Activated CD4-positive, alpha-beta T cell treated with anti-CD3 and anti-CD28 coated beads, Interleukin-2, amount 10 ng/mL, durations not matched to agents 7 days and 5 days (primary cell): Measurements from ENCODE around the gene TK2. TPM values are rescaled to one million over a fixed set of nuclear protein-coding genes. Genes with fewer than 3 reads are reported as not detected.
"Not testable (repeated sequence)": the region's sequence is repeated elsewhere in the genome, so short reads cannot be mapped to it uniquely, and the experiment has no call there.

Experiments
- CTCF ChIA-PET: fragments of 350-600 bp; sonication (Branson Sonifier 250); formaldehyde crosslinking; loops from one replicate; lab custom pipeline; 2021; ENCODE audit warnings: antibody characterized with exemption; lab: Charles Lee
- POLR2A ChIA-PET: fragments of 350-600 bp; sonication (Branson Sonifier 250); formaldehyde crosslinking; loops from one replicate; lab custom pipeline; 2021; ENCODE audit warnings: antibody characterized with exemption; lab: Charles Lee
- DNase-seq: peaks from one replicate; pipeline ENCODE4 v3.0.0-alpha.2; 2020
- H3K27ac Mint-ChIP-seq: one replicate; pipeline ENCODE4 v1.8.0; 2021; ENCODE audit warnings: mild to moderate bottlenecking, moderate library complexity, mixed read lengths
- H3K27me3 Mint-ChIP-seq: one replicate; pipeline ENCODE4 v1.8.0; 2021; ENCODE audit warnings: mixed read lengths
- H3K36me3 Mint-ChIP-seq: one replicate; pipeline ENCODE4 v1.8.0; 2021; ENCODE audit warnings: low read depth, mixed read lengths
- H3K4me1 Mint-ChIP-seq: one replicate; pipeline ENCODE4 v1.8.0; 2021; ENCODE audit warnings: mixed read lengths
- H3K4me3 Mint-ChIP-seq: one replicate; pipeline ENCODE4 v1.8.0; 2021; ENCODE audit warnings: mild to moderate bottlenecking, moderate library complexity, mixed read lengths
- H3K9me3 Mint-ChIP-seq: one replicate; pipeline ENCODE4 v1.8.0; 2021; ENCODE audit warnings: mixed read lengths
- total RNA-seq, 2 experiments: library from RNA; stranded (reverse); gene quantifications; one replicate each; pipeline ENCODE4 v1.2.3, GENCODE V29; 2021

Gene TK2
- total RNA-seq, 2 experiments from 2014 or later, result 7.4 to 9.3 TPM

DNA sequence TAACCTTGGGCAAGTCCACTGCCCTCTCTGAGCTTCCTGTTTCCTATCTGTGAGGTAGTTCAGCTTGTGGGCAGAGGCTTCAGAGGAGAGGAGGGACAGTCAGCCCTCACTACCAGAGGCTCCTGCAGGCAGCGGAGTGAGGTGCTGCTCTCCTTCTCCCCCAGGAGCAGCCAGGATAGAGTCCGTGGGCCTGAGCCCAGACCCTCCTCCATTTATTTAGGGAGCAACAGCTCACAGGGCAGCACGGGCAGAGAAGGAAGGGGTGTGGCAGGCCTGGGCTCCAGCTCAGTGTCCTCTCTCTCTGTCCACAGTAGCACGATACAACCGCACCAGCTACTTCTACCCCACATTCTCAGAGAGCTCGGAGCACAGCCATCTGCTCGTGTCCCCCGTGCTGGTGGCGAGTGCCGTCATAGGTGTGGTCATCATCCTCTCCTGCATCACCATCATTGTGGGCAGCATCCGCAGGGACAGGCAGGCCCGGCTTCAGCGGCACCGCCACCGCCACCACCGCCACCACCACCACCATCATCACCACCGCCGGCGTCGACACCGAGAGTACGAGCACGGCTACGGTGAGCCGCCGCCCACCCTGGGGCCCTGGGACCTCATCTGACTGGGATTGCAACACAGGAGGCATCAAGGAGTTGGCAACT, 80.5 kb downstream of the TK2 start:
- Mint-ChIP-seq H3K36me3 (no peaks in the 10 kb centered on the region), H3K27ac (no peak overlapping the region), H3K9me3 (no peaks in the 10 kb centered on the region), H3K4me3 (no peak overlapping the region), H3K27me3 (peaks cover 16% of the 10 kb centered on the region), H3K4me1 (peaks cover 9% of the 10 kb centered on the region)
- ChIA-PET CTCF (interaction anchor here (0.7 to 2.7 kb wide), 5 partner anchors 9 to 139 kb away, joined by 3 to 7 read pairs (median 3); no protein-coding TSS in a partner anchor), POLR2A (interaction anchor here (0.6 kb wide), 1 partner anchor 360 kb away, joined by 3 read pairs; no protein-coding TSS in a partner anchor)
- DNase-seq, result no peak

- Mint-ChIP-seq H3K9me3 (no peaks in the 10 kb centered on the region), H3K36me3 (no peaks in the 10 kb centered on the region), H3K4me1 (peaks cover 1% of the 10 kb centered on the region), H3K27me3 (peaks cover 22% of the 10 kb centered on the region), H3K4me3 (no peak overlapping the region), H3K27ac (no peak overlapping the region)
- DNase-seq, result no peak
- ChIA-PET POLR2A (no interaction called here), CTCF (interaction anchor here (0.7 to 2.7 kb wide), 6 partner anchors 9 to 140 kb away, joined by 3 to 7 read pairs (median 4); no protein-coding TSS in a partner anchor)
Observed at GRCh38 chr16:66468321-66468965, 81.5 kb downstream of the TK2 start.

GRCh38 chr16:66467611-66468010, 82.3 kb downstream of the TK2 start:
- no peaks in the 10 kb centered on the region for H3K36me3 Mint-ChIP-seq
- DNase-seq, result no peak
- no peak overlapping the region for H3K4me3 Mint-ChIP-seq
- POLR2A ChIA-PET, result no interaction called here
- H3K4me1 Mint-ChIP-seq, result no peaks in the 10 kb centered on the region
- H3K27me3 Mint-ChIP-seq, result peaks cover 30% of the 10 kb centered on the region
- H3K27ac Mint-ChIP-seq, result no peak overlapping the region
- CTCF ChIA-PET, result interaction anchor here (1.4 to 2.7 kb wide), 2 partner anchors 10 to 15 kb away, joined by 6 to 7 read pairs; no protein-coding TSS in a partner anchor
- no peaks in the 10 kb centered on the region for H3K9me3 Mint-ChIP-seq

GRCh38 chr16:66466636-66467035, 83.3 kb downstream of the TK2 start:
- H3K27ac Mint-ChIP-seq, CTCF ChIA-PET, H3K4me1 Mint-ChIP-seq, POLR2A ChIA-PET, H3K36me3 Mint-ChIP-seq, H3K9me3 Mint-ChIP-seq, DNase-seq, H3K4me3 Mint-ChIP-seq: not testable (repeated sequence)
- H3K27me3 Mint-ChIP-seq, result peaks cover 36% of the 10 kb centered on the region

- CTCF ChIA-PET, result interaction anchor here (1.2 kb wide), 1 partner anchor 8 kb away, joined by 3 read pairs; no protein-coding TSS in a partner anchor
- POLR2A ChIA-PET, result not testable (repeated sequence)
Observed at GRCh38 chr16:66465946-66466345, 84.0 kb downstream of the TK2 start.

DNA sequence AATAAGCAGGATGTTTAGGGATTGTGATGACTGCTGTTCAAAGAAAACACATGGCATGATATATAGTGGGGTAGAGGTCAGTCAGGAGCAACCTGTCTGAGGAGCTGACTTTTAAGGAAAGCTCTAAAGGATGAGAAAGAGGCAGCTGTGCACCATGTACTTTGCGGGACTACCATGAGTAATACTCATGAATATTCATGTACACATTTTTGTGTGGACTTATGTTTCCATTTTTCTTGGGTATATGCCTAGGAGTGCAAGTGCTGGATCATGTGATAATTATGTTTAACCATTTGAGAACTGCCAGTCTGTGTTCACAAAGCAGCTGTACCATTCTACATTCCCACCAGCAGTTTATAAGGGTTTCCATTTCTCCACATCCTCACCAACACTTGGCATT, 87.0 kb downstream of the TK2 start:
- ChIA-PET POLR2A (no interaction called here), CTCF (interaction anchor here (0.6 to 1.4 kb wide), 3 partner anchors 12 to 650 kb away, joined by 3 to 7 read pairs (median 4); no protein-coding TSS in a partner anchor)
- H3K36me3 Mint-ChIP-seq, result no peaks in the 10 kb centered on the region
- peaks cover 45% of the 10 kb centered on the region for H3K27me3 Mint-ChIP-seq
- no peaks in the 10 kb centered on the region for H3K9me3 Mint-ChIP-seq
- no peak overlapping the region for H3K4me3 Mint-ChIP-seq
- no peak for DNase-seq
- H3K4me1 Mint-ChIP-seq, result no peaks in the 10 kb centered on the region
- H3K27ac Mint-ChIP-seq, result no peak overlapping the region

More at GRCh38 chr16:66465946-66466345, 84.0 kb downstream of the TK2 start:
- not testable (repeated sequence) for H3K4me3 Mint-ChIP-seq, H3K4me1 Mint-ChIP-seq, H3K9me3 Mint-ChIP-seq, H3K27ac Mint-ChIP-seq, H3K36me3 Mint-ChIP-seq, DNase-seq
- peaks cover 38% of the 10 kb centered on the region for H3K27me3 Mint-ChIP-seq

DNA sequence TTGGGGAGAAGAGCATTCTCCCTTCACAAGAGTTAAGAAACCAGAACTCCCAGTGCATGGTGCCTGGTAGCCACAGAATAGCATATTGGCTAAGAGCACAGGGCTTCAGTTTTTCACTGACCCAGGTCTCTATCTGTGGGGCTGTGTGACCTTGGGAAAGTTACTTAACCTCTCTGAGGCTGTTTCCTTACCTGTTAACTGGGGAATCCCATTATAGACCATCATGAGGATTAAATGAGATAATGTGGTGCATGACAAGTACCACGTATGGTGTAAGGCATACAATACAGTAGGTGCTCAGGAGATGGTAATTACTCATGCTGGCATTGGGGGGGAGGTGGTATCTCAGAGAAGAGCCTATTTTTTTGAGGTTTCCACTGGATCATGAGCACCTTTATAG, 89.2 kb downstream of the TK2 start:
- Mint-ChIP-seq H3K4me3 (no peak overlapping the region), H3K9me3 (no peaks in the 10 kb centered on the region), H3K27me3 (peaks cover 47% of the 10 kb centered on the region), H3K27ac (no peak overlapping the region), H3K36me3 (no peaks in the 10 kb centered on the region), H3K4me1 (no peaks in the 10 kb centered on the region)
- CTCF ChIA-PET, result interaction anchor here (1.4 kb wide), 1 partner anchor 10 kb away, joined by 3 read pairs; no protein-coding TSS in a partner anchor
- no peak for DNase-seq
- POLR2A ChIA-PET, result no interaction called here

DNA sequence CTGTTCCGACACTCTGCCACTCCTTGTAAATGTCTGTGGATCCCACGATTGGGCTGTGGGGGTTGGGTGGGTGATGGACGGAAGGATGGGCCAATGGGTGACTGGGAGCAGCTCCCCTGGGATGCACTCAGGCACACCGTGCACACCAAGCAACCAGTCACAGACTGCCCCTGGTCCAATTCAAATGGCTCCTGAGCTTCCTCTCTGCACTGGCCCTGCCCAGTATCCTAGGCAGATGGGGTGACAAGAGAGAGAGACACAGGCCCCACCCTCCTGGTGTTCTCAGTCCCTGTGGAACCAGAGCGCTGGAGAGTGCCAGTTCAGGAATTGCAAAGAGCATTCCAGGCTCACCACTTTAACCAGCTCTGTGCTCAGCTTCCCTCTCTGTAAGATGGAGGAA, 90.0 kb downstream of the TK2 start:
- H3K27me3 Mint-ChIP-seq, result peaks cover 40% of the 10 kb centered on the region
- POLR2A ChIA-PET, result no interaction called here
- peaks cover 5% of the 10 kb centered on the region for H3K4me1 Mint-ChIP-seq
- CTCF ChIA-PET, result interaction anchor here (1.0 to 1.4 kb wide), 2 partner anchors 9 to 11 kb away, joined by 3 to 4 read pairs; no protein-coding TSS in a partner anchor
- no peaks in the 10 kb centered on the region for H3K9me3 Mint-ChIP-seq
- H3K4me3 Mint-ChIP-seq, result no peak overlapping the region
- H3K36me3 Mint-ChIP-seq, result no peaks in the 10 kb centered on the region
- H3K27ac Mint-ChIP-seq, result no peak overlapping the region
- DNase-seq, result no peak

DNA sequence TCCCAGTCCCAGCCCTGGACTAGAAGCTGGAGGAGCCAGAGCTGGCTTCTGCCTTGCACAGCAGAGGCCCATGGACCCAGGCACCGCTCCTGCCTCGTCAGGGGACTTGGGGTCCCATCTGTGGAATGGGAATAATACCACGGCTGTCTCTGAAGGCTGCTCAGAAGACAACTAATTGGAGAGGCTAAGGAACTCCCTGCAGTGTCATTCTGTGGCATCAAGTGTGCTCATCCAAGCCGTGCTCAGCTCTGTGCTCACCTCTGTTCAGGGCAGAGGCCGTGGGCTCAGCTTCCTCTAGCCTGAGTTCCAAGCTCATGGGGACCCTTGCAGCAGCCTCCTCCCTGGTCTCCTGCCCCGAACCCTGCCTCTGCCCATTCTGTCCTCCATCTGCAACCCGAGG, 91.1 kb downstream of the TK2 start:
- POLR2A ChIA-PET, result interaction anchor here (0.6 to 0.7 kb wide), 2 partner anchors 18 to 98 kb away, joined by 3 to 4 read pairs; no protein-coding TSS in a partner anchor
- Mint-ChIP-seq H3K27ac (no peak overlapping the region), H3K4me3 (no peak overlapping the region), H3K4me1 (peaks cover 7% of the 10 kb centered on the region), H3K27me3 (peaks cover 35% of the 10 kb centered on the region), H3K36me3 (no peaks in the 10 kb centered on the region), H3K9me3 (no peaks in the 10 kb centered on the region)
- no peak for DNase-seq
- CTCF ChIA-PET, result interaction anchor here (0.7 kb wide), 1 partner anchor 120 kb away, joined by 4 read pairs; no protein-coding TSS in a partner anchor

DNA sequence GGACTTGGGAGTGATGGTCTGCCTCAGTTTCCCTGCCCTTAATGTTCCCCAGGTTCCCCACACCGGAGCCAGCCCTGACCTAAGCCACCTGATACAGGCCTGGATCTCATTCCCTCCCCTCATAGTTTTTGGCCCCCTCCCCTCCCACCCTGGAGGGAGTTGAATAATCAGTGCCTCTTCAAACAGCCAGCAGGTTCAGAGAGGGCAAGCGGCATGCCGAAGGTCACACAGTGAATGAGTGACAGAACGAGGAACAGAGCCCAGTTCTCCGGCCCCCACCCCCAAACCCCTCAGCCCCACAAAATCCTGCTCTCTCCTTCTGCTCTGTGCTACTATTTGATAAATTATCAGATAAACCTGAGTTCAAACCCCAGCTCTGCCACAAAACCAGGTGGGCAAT, 91.6 kb downstream of the TK2 start:
- Mint-ChIP-seq H3K9me3 (no peaks in the 10 kb centered on the region), H3K27ac (no peak overlapping the region), H3K27me3 (peaks cover 30% of the 10 kb centered on the region), H3K36me3 (no peaks in the 10 kb centered on the region), H3K4me1 (peaks cover 7% of the 10 kb centered on the region), H3K4me3 (no peak overlapping the region)
- POLR2A ChIA-PET, result interaction anchor here (0.7 kb wide), 1 partner anchor 98 kb away, joined by 3 read pairs; no protein-coding TSS in a partner anchor
- no peak for DNase-seq
- CTCF ChIA-PET, result interaction anchor here (0.6 kb wide), 1 partner anchor 52 kb away, joined by 5 read pairs; no protein-coding TSS in a partner anchor
